Measurements from ENCODE around the gene ST7.
"Not testable (repeated sequence)": the region's sequence is repeated elsewhere in the genome, so short reads cannot be mapped to it uniquely, and the experiment has no call there.

The ST7 gene

DNA sequence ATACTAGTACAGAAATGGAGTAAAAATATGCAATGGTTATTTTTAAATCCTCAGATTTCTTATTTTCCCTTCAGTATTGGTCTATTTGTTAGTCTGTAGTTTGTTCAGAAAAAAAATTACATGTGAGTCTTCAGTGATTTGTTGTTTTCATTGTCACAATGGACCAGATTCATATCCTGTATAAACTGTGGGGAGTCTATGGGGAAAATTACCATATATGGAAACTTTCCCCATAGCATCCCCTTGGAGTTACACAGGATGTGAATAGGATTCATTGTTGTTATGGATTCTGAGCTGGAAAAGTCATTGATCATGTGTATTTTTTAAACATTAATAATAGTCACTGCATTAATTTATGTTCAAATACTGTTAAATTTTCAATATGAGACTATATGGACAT is 72.6 kb downstream of the ST7 start:
- DNase-seq (ENCODE audit: low spot score) = no peak

DNA sequence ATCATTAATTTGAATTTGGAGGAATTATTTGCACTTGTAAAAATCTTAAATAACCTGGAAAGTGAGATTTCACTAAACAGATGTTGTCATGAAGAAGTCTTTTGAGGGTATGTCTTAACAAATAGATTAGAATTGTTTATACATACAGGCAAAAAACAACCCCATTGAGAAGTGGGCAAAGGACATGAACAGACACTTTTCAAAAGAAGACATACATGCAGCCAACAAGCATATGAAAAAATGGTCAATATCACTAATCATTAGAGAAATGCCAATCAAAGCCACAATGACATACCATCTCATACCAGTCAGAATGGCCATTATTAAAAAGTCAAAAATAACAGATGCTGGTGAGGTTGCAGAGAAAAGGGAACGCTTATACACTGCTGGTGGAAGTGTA is 77.0 kb downstream of the ST7 start:
- DNase-seq (ENCODE audit: low spot score) = not testable (repeated sequence)

DNA sequence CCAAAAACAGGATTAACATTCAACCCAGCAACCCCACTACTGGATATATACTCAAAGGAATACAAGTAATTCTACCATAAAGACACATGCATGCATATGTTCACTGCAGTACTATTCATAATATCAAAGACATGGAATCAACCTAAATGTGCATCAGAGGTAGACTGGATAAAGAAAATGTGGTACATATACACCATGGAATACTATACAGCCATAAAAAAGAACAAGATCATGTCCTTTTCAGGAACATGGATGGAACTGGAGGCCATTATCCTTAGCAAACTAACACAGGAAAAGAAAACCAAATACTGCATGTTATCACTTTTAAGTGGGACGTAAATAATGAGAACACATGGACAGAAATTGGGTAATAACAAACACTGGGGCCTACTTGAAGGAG is 77.5 kb downstream of the ST7 start:
- DNase-seq (ENCODE audit: low spot score) = not testable (repeated sequence)

GRCh38 chr7:117032810-117033209 is 79.5 kb downstream of the ST7 start:
- DNase-seq (ENCODE audit: low spot score) = no peak

- DNase-seq (ENCODE audit: low spot score) = no peak
Measured at GRCh38 chr7:117034851-117035464, 81.7 kb downstream of the ST7 start.

DNA sequence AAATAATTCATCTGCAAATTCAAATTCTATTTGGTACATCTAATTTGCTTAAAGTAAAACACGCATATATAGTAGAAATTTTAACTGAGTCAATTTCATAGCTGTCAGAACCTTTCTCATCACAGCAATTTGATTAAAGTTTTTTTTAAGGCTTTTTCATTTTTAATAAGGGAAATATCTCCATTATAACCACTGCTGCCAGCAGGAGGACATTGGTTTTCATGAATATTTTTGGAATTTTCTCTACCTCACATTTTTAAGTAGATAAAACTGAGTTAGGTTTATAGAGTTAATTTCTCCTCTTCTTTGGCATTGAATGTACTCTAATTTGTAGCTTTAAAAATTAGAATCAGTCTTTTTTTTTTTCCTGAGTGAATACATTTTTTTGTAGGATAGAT is 82.2 kb downstream of the ST7 start:
- no peak for DNase-seq (ENCODE audit: low spot score)

DNA sequence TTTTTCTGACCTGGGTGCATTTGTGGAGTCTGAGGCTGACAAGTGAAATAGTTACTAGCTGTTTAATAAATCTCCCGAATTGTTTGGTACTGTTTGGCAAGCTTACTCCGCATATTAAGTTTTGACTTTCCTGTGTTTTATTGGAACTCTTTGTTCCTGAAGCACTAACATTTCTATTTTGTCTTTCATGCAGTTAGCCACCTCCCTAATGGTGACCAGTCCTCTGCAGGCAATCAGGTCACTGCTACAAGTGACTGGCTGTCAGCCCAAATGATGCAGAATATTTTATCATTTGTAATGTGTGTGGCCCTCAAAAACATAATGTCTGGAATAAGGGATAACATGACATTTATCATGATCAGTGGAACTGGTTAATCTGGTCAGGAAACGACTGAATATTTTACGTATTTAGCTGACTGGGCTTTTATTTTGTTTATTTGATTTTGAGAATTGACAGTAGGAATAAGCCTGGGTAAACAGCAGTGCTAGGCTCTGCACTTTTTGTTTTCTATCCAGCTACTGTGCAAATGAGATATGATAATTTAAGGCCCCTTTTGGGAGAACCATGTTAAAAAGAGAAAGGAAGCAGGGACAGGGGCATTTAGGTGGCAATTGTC is 82.9 kb downstream of the ST7 start:
- no peak for DNase-seq (ENCODE audit: low spot score)

GRCh38 chr7:117036836-117037235 is 83.5 kb downstream of the ST7 start:
- DNase-seq (ENCODE audit: low spot score) = no peak

GRCh38 chr7:117038408-117038807 is 85.1 kb downstream of the ST7 start:
- no peak for DNase-seq (ENCODE audit: low spot score)

DNA sequence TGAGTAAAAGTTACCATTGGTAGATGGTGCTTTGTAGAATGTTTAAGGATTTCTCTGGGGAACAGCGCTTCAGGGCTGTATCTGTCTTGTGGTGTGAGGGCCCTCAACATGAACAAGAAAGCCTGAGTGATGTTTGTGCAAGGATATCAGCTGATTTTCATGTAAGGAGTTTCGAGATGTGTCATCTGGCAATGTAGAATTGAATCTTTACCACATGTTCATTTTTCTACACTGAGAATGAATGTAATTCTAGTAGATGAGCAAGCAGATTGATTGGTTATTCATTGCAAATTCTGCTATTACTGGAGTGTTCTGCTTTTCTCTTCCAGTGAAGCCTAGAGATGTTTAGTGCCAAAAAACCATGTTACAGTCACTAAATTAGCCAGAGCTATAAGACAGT is 87.7 kb downstream of the ST7 start:
- no peak for DNase-seq (ENCODE audit: low spot score)

- no peak for DNase-seq (ENCODE audit: low spot score)
Measured at GRCh38 chr7:117041822-117042221, 88.5 kb downstream of the ST7 start.

- no peak for DNase-seq (ENCODE audit: low spot score)
Measured at GRCh38 chr7:117043108-117043825, 90.0 kb downstream of the ST7 start.

- no peak for DNase-seq (ENCODE audit: low spot score)
Measured at GRCh38 chr7:117044664-117045063, 91.4 kb downstream of the ST7 start.

- DNase-seq (ENCODE audit: low spot score) = no peak
Measured at GRCh38 chr7:117045927-117046710, 92.8 kb downstream of the ST7 start.

GRCh38 chr7:117047496-117047895 is 94.2 kb downstream of the ST7 start:
- DNase-seq (ENCODE audit: low spot score) = no peak

DNA sequence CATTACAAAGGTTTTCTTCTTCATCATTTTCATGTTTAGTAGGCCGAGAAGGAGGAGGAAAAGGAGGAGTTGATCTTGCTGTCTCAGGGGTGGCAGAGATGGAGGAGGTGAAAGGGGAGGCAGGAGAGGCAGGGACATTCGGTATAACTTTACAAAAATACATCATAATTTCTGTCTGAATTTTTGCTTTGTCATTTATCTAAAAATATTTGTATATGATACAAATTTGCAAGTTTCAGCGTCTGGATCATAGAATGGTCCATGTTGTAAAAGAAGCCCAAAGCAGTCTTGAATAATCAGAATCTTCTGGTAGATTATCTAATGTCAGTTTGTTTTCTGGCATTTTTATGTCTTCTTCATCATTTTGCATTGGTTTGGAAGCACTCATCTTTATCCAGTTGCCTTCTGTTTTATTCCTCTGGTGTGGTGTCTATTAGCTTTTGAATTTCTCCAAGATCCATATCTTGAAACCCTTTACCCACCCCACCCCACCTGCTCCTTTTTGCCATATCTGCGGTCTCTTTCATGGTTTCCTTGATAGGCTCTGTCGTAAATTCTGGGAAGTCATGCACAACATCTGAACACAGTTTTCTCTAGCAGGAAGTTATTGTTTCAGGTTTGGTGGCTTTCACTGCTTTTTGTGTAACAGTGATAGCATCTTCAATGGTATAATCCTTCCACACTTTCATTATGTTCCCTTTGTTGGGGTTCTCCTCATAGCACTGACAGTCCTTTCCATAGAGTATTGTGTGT is 95.0 kb downstream of the ST7 start:
- no peak for DNase-seq (ENCODE audit: low spot score)

DNA sequence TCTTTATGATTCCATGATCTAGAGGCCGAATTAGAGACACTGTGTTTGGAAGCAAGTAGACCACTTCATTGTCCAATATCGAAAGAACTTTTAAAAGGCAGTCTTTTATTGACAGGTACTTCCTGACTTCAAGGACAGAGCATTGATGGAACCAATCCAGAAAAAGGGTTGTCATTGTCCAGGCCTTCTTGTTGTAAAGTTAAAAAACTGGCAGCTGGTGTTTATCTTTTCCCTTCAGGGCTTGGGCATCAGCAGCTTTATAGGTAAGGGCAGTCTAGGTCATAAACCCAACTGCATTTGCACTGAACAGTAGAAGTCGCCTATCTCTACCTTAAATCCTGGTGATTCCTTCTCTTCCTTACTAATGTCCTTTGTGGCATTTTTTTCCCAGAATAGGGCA is 95.6 kb downstream of the ST7 start:
- no peak for DNase-seq (ENCODE audit: low spot score)

- no peak for DNase-seq (ENCODE audit: low spot score)
Measured at GRCh38 chr7:117051808-117052207, 98.5 kb downstream of the ST7 start.

- no peak for DNase-seq (ENCODE audit: low spot score)
Measured at GRCh38 chr7:117053432-117053831, 100.1 kb downstream of the ST7 start.

- no peak for DNase-seq (ENCODE audit: low spot score)
Measured at GRCh38 chr7:117061751-117062150, 108.5 kb downstream of the ST7 start.

GRCh38 chr7:117062300-117062699 is 109.0 kb downstream of the ST7 start:
- DNase-seq (ENCODE audit: low spot score) = no peak

DNA sequence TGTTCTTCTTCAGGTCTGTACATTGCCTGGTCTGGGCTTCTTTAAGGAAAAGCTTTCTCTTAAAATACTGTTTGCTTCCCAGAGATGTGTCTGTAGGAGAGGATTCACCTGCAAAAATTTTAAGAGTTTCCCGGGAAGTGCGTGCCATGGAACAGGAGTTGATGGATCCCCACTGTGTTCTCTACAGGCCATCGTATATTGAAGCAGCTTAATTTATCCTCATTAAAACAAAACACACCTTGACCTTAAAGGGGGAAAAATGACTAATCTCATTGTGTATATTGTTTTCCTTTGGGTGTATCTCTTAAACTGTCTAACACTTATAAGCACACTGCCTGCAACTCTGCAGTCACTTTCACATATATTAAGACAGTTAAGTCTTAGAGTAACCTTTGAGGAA is 111.4 kb downstream of the ST7 start:
- DNase-seq (ENCODE audit: low spot score) = no peak
